Sigmoid colon (tissue), 4 donors: Measurements from ENCODE around the gene TBC1D22A.

Experiments
- CTCF ChIP-seq, 4 experiments: fragments of 450-650 bp in 3 of 4; fragments of 200-600 bp in 1 of 4; IDR thresholded peaks; one replicate each; pipeline ENCODE4 v1.5.1; 2016 to 2019; ENCODE audit warnings: antibody characterized with exemption in 4 of 4, mild to moderate bottlenecking in 3 of 4, moderate library complexity in 2 of 4
- EP300 ChIP-seq, 4 donors: sonication (generic); formaldehyde crosslinking; IDR thresholded peaks; one replicate each; pipeline ENCODE4 v1.6.1; 2017; ENCODE audit warnings: antibody characterized with exemption in 4 of 4
- POLR2A ChIP-seq, 2 donors: fragments of 450-650 bp; IDR thresholded peaks; one replicate each; pipeline ENCODE4 v1.6.1; 2016; ENCODE audit warnings: antibody characterized with exemption in 2 of 2, mild to moderate bottlenecking in 2 of 2, moderate library complexity in 2 of 2

GRCh38 chr22:46913351-46913750 lies 150.9 kb downstream of the TBC1D22A start:
- no peak for TF ChIP-seq POLR2A (IDR thresholded peaks at IDR 0.05)
- TF ChIP-seq EP300 (IDR thresholded peaks at IDR 0.05): no peak
- TF ChIP-seq CTCF (IDR thresholded peaks at IDR 0.05): no peak
